K562 (cell line): ENCODE data around the gene ITPR1. TPM values are rescaled to one million over a fixed set of nuclear protein-coding genes. Genes with fewer than 3 reads are reported as not detected.

Experiments
- DIDO1 ChIP-seq: fragments of 450-650 bp; IDR thresholded peaks from 2 replicates; pipeline ENCODE4 v1.6.1; 2016; ENCODE audit warnings: low read depth, missing biosample characterization, missing genetic modification characterization
- FOXA3 ChIP-seq, 2 experiments: fragments of 450-650 bp in 1 of 2; sonication (generic) in 1 of 2; formaldehyde crosslinking; IDR thresholded peaks in 1 of 2; conservative IDR thresholded peaks in 1 of 2; 2 replicates each; pipeline versions ENCODE4 v1.4.0 to v1.8.0; 2020 to 2022; ENCODE audit warnings: mild to moderate bottlenecking in 2 of 2, missing genetic modification reagents in 1 of 2
- ZFX ChIP-seq: sonication (generic); formaldehyde crosslinking; IDR thresholded peaks from 2 replicates; pipeline ENCODE4 v1.8.0; 2022; ENCODE audit warnings: mild to moderate bottlenecking, missing genetic modification reagents, moderate library complexity
- polyA plus RNA-seq, 8 experiments: library from polyadenylated mRNA; depleted of rRNA in 4 of 8; stranded (reverse) in 5 of 8; unstranded in 3 of 8; fragments of >200 nt; fragmentation: Nextera tagmentation in 2 of 8; fragmentation: Illumina TruSeq in 1 of 8; extraction: Ambion mirVana in 2 of 8; extraction: Trizol in 1 of 8; gene quantifications; 2 replicates each; pipeline versions ENCODE4 v1.2.1 to v1.2.3, GENCODE V29; 2011 to 2014; ENCODE audit warnings: inconsistent platforms in 1 of 8, missing spikeins in 1 of 8
- total RNA-seq, 7 experiments: library from RNA; depleted of rRNA in 6 of 7; stranded (reverse); fragments of >200 nt in 6 of 7; fragmentation: Illumina TruSeq in 2 of 7; extraction: Trizol in 2 of 7; gene quantifications; 2 replicates each; pipeline versions ENCODE4 v1.2.1 to v1.2.3, GENCODE V29; 2011 to 2021; ENCODE audit warnings: low replicate concordance in 1 of 7
- TF ChIP-seq, protein P1 (sequence below): fragments of 450-650 bp; IDR thresholded peaks from 2 replicates; pipeline ENCODE4 v1.6.1; 2016; ENCODE audit warnings: low read depth
- TF ChIP-seq, protein P2 (sequence below): fragments of 450-650 bp; formaldehyde crosslinking; IDR thresholded peaks from 2 replicates; pipeline ENCODE4 v1.4.0; 2020; ENCODE audit warnings: mild to moderate bottlenecking, mixed read lengths

The ITPR1 gene
- total and polyA plus RNA-seq, 9 of the 15 experiments (the other 6 are each of a cell fraction or from before 2014, with no cell fraction given) = 22.4 to 40.0 (median 27.4) TPM

DNA sequence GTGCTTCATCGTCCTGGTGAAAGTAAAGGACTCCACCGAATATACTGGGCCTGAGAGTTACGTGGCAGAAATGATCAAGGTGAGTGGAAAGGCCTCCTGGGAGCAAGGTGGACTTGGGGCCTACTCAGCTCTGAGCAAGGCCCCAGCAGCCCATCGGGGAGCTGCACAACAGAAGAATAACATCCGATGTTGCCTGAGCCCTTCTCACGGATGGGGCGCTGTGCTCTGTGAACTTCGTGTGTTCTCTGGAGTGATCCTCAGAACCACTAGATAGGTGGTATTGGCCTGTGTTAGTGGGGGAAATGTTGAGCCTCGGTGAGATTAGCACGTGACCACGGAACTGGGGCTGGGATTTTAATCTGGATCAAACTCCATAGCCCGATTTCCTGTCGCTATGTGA, 325.0 kb downstream of the ITPR1 start (continued):
- TF ChIP-seq, protein P1, sequence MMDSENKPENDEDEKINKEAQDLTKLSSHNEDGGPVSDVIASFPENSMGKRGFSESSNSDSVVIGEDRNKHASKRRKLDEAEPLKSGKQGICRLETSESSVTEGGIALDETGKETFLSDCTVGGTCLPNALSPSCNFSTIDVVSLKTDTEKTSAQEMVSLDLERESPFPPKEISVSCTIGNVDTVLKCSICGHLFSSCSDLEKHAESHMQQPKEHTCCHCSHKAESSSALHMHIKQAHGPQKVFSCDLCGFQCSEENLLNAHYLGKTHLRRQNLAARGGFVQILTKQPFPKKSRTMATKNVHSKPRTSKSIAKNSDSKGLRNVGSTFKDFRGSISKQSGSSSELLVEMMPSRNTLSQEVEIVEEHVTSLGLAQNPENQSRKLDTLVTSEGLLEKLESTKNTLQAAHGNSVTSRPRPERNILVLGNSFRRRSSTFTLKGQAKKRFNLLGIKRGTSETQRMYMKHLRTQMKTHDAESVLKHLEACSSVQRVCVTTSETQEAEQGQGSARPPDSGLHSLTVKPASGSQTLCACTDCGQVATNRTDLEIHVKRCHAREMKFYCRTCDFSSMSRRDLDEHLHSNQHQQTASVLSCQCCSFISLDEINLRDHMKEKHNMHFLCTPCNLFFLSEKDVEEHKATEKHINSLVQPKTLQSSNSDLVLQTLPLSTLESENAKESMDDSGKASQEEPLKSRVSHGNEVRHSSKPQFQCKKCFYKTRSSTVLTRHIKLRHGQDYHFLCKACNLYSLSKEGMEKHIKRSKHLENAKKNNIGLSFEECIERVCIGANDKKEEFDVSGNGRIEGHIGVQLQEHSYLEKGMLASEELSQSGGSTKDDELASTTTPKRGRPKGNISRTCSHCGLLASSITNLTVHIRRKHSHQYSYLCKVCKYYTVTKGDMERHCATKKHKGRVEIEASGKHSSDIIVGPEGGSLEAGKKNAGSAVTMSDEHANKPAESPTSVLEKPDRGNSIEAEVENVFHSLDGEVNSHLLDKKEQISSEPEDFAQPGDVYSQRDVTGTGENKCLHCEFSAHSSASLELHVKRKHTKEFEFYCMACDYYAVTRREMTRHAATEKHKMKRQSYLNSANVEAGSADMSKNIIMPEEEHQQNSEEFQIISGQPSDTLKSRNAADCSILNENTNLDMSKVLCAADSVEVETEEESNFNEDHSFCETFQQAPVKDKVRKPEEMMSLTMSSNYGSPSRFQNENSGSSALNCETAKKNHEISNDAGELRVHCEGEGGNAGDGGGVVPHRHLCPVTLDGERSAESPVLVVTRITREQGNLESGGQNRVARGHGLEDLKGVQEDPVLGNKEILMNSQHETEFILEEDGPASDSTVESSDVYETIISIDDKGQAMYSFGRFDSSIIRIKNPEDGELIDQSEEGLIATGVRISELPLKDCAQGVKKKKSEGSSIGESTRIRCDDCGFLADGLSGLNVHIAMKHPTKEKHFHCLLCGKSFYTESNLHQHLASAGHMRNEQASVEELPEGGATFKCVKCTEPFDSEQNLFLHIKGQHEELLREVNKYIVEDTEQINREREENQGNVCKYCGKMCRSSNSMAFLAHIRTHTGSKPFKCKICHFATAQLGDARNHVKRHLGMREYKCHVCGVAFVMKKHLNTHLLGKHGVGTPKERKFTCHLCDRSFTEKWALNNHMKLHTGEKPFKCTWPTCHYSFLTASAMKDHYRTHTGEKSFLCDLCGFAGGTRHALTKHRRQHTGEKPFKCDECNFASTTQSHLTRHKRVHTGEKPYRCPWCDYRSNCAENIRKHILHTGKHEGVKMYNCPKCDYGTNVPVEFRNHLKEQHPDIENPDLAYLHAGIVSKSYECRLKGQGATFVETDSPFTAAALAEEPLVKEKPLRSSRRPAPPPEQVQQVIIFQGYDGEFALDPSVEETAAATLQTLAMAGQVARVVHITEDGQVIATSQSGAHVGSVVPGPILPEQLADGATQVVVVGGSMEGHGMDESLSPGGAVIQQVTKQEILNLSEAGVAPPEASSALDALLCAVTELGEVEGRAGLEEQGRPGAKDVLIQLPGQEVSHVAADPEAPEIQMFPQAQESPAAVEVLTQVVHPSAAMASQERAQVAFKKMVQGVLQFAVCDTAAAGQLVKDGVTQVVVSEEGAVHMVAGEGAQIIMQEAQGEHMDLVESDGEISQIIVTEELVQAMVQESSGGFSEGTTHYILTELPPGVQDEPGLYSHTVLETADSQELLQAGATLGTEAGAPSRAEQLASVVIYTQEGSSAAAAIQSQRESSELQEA = no peak
- TF ChIP-seq ZFX (CRISPR knock-in tag) (peak; percentile 63), DIDO1 (tag) (no peak), FOXA3 (CRISPR knock-in tag; conservative IDR thresholded peaks at IDR 0.05 in 1 of 2, IDR thresholded peaks at IDR 0.05 in 1 of 2) (no peak)
- TF ChIP-seq, protein P2, sequence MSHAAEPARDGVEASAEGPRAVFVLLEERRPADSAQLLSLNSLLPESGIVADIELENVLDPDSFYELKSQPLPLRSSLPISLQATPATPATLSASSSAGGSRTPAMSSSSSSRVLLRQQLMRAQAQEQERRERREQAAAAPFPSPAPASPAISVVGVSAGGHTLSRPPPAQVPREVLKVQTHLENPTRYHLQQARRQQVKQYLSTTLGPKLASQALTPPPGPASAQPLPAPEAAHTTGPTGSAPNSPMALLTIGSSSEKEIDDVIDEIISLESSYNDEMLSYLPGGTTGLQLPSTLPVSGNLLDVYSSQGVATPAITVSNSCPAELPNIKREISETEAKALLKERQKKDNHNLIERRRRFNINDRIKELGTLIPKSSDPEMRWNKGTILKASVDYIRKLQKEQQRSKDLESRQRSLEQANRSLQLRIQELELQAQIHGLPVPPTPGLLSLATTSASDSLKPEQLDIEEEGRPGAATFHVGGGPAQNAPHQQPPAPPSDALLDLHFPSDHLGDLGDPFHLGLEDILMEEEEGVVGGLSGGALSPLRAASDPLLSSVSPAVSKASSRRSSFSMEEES = peak; percentile 71
- TF ChIP-seq, all 486 proteins: peak for 6
